Panc1 (cell line): ENCODE results near the gene ELMO1.

ENCODE experiments used
- POLR2AphosphoS5 ChIP-seq: IDR thresholded peaks from 2 replicates; pipeline ENCODE4 v1.6.1; 2012; ENCODE audit warnings: mild to moderate bottlenecking, low read depth, low read length, moderate library complexity
- TCF7L2 ChIP-seq: IDR thresholded peaks from 2 replicates; pipeline ENCODE4 v1.6.1; 2011; ENCODE audit warnings: mild to moderate bottlenecking, low read depth, low read length, inconsistent platforms
- TF ChIP-seq, protein P1 (sequence below): fragments of 450-650 bp; IDR thresholded peaks from 2 replicates; pipeline ENCODE4 v1.5.1; 2017; ENCODE audit warnings: mild to moderate bottlenecking

DNA sequence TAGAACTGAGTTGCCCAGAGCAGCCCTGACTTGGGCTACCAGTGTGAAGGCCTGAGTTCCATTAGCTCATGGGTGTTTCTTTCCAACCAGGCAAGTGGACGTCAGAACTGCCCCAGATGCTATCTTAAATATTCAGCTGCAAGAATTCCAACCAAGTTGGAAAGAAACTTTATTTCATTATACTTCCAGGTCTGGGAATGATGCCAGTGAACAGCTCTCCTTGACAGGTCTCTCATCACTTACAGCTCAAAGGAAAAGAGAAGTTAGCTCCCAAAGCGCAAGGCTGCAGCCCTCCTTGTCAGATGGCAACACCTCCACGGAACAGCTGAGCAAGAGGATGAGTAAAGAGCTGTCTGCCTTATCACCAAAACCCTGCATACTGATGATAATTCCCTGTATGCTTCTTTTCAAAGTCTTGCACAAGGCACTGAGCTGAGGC, 468.8 kb downstream of the ELMO1 start:
- TF ChIP-seq, protein P1, sequence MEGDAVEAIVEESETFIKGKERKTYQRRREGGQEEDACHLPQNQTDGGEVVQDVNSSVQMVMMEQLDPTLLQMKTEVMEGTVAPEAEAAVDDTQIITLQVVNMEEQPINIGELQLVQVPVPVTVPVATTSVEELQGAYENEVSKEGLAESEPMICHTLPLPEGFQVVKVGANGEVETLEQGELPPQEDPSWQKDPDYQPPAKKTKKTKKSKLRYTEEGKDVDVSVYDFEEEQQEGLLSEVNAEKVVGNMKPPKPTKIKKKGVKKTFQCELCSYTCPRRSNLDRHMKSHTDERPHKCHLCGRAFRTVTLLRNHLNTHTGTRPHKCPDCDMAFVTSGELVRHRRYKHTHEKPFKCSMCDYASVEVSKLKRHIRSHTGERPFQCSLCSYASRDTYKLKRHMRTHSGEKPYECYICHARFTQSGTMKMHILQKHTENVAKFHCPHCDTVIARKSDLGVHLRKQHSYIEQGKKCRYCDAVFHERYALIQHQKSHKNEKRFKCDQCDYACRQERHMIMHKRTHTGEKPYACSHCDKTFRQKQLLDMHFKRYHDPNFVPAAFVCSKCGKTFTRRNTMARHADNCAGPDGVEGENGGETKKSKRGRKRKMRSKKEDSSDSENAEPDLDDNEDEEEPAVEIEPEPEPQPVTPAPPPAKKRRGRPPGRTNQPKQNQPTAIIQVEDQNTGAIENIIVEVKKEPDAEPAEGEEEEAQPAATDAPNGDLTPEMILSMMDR, result no peak
- TF ChIP-seq POLR2AphosphoS5 (no peak), TCF7L2 (no peak)
